GM12873 (cell line): Measurements from ENCODE around the gene MID1IP1.

Source experiments
- CTCF ChIP-seq: IDR thresholded peaks from 2 replicates; pipeline ENCODE4 v1.5.1; 2012; ENCODE audit warnings: low read depth, mild to moderate bottlenecking, moderate library complexity, low read length, control low read depth; ENCODE audit not compliant: insufficient read depth; ENCODE audit errors: missing control alignments

Gene MID1IP1

GRCh38 chrX:38800981-38801845 is at the start of gene MID1IP1:
MID1IP1 (plus strand) TSS chrX:38801459; CDS start chrX:38804947, 3,488 bp downstream.
- no peak for TF ChIP-seq CTCF

- peak; percentile 63 for TF ChIP-seq CTCF
Observed at GRCh38 chrX:38754102-38754790, 47.0 kb upstream of the MID1IP1 start.

- no peak for TF ChIP-seq CTCF
Observed at GRCh38 chrX:38754818-38755718, 46.2 kb upstream of the MID1IP1 start.

GRCh38 chrX:38760883-38761282 is 40.4 kb upstream of the MID1IP1 start:
- TF ChIP-seq CTCF: no peak

GRCh38 chrX:38768079-38768478 is 33.2 kb upstream of the MID1IP1 start:
- peak; percentile 34 for TF ChIP-seq CTCF

- TF ChIP-seq CTCF: no peak
Observed at GRCh38 chrX:38770152-38770551, 31.1 kb upstream of the MID1IP1 start.
